ENCODE results near the gene ZNF57. TPM values are rescaled to one million over a fixed set of nuclear protein-coding genes. Genes with fewer than 3 reads are reported as not detected.
"Not testable (repeated sequence)": the region's sequence is repeated elsewhere in the genome, so short reads cannot be mapped to it uniquely, and the experiment has no call there.

Gene ZNF57
- total RNA-seq, 6 experiments from 2014 or later = 0.98 to 2.9 (median 1.7) TPM

DNA sequence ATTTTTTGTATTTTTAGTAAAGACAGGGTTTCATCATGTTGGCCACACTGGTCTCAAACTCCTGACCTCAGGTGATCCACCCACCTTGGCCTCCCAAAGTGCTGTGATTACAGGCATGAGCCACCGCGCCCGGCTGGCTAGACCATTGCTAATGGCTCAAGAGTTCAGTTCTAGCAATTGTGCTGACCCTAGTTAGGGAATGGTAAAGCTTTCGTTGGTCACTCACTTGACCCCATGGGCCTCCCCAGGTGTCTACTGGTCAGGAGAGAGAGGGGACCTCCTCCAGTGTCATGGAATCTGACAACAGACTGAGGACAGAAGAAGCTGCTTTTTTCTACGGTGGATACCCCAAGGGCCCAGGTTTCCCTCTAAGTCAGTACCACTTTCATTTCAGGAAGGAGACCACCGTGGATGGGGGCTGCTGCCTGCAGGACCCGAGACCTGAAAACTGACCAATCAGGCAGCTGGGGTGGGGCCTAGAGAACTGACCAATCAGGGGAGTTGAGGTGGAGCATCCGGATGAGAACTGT is 34.2 kb upstream of the ZNF57 start:
- 50% methylated on average over 2 of the region's 8 CpGs for WGBS (ENCODE audit: insufficient coverage, low coverage, low lambda C conversion rate, missing lambda C conversion rate)
- no peak for ATAC-seq

DNA sequence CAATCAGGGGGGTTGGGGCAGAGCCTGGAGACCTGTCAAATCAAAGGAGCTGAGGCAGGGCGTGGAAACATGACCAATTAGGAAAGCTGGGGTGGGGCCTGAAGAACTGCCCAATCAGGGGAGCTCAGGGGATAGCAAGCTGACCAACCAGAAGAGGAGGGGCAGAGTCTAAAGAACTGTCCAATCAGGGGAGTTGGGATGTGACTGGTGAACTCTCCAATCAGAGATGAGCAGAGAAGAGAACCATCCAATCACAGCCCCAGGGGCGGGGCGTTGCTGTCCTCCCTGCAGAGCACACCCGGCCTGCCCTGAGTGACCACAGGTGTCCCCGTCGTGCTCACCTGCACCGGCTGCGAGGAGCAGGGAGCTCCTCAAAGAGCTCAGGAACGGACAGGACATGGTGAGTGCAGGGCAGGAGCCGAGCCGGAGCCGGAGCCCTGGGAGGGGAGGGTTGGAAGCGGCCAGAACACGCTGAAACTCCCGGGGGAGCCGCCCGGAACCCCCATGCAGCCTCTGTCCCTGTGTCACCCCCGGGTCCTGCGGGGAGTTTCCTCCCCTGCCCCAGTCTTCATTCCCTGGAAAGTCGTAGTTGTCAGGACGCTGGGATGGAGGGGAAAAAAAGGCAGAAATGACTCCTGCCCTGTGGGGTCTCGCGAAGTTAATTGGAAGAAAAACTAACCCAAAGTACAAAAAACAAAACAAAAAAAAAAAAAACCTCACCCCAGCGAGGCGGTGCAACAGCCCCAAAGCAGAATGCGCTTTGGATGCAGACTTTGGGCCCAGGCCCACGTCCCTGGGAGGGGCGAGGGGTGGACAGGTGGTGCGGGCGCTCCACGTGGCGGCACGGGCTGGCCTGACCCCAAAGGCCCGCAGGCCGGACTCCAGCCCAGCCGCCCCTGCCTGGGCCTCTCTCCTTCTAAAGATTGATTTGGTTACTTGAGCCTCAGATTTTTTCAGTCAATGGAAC is 33.4 kb upstream of the ZNF57 start, which contains the start of gene ZNF556:
Gene ZNF556, plus strand, starts transcription at position 311 of the 967 bp plus-strand sequence. Its CDS starts 87 bp downstream, at position 398.
- H3K27me3 ChIP-seq = no peaks in the 10 kb centered on the region
- no peaks in the 10 kb centered on the region for H3K4me1 ChIP-seq
- H3K27ac ChIP-seq = no peak within 1 kb of the TSS
- no peaks in the 10 kb centered on the region for H3K9me3 ChIP-seq
- whole genome bisulfite sequencing (ENCODE audit: insufficient coverage, low coverage, low lambda C conversion rate, missing lambda C conversion rate) = 80% methylated on average over 12 of the region's 36 CpGs
- DNase-seq = no peak
- ATAC-seq = no peak
- TF ChIP-seq, protein P1, sequence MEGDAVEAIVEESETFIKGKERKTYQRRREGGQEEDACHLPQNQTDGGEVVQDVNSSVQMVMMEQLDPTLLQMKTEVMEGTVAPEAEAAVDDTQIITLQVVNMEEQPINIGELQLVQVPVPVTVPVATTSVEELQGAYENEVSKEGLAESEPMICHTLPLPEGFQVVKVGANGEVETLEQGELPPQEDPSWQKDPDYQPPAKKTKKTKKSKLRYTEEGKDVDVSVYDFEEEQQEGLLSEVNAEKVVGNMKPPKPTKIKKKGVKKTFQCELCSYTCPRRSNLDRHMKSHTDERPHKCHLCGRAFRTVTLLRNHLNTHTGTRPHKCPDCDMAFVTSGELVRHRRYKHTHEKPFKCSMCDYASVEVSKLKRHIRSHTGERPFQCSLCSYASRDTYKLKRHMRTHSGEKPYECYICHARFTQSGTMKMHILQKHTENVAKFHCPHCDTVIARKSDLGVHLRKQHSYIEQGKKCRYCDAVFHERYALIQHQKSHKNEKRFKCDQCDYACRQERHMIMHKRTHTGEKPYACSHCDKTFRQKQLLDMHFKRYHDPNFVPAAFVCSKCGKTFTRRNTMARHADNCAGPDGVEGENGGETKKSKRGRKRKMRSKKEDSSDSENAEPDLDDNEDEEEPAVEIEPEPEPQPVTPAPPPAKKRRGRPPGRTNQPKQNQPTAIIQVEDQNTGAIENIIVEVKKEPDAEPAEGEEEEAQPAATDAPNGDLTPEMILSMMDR (IDR thresholded peaks at IDR 0.05) = no peak
- TF ChIP-seq POLR2A (IDR thresholded peaks at IDR 0.05) = no peak
- no peaks in the 10 kb centered on the region for H3K36me3 ChIP-seq
- intact Hi-C loops (cut with DNase I) = loop anchor here in 1 of 2 donors (10.0 kb wide), 1 partner anchor 213 kb away; no protein-coding TSS in a partner anchor
- no peak within 1 kb of the TSS for H3K4me3 ChIP-seq

More for the DNA sequence above, 34.2 kb upstream of the ZNF57 start:
- no peaks in the 10 kb centered on the region for H3K9me3 ChIP-seq
- no peak for DNase-seq
- TF ChIP-seq, protein P1 (IDR thresholded peaks at IDR 0.05) = no peak
- no peak for TF ChIP-seq POLR2A (IDR thresholded peaks at IDR 0.05)
- no peaks in the 10 kb centered on the region for H3K36me3 ChIP-seq
- H3K27me3 ChIP-seq = no peaks in the 10 kb centered on the region
- no peak overlapping the region for H3K27ac ChIP-seq
- no peaks in the 10 kb centered on the region for H3K4me1 ChIP-seq
- intact Hi-C loops (cut with DNase I) = loop anchor here in 1 of 2 donors (10.0 kb wide), 1 partner anchor 212 kb away; no protein-coding TSS in a partner anchor
- H3K4me3 ChIP-seq = no peak overlapping the region

DNA sequence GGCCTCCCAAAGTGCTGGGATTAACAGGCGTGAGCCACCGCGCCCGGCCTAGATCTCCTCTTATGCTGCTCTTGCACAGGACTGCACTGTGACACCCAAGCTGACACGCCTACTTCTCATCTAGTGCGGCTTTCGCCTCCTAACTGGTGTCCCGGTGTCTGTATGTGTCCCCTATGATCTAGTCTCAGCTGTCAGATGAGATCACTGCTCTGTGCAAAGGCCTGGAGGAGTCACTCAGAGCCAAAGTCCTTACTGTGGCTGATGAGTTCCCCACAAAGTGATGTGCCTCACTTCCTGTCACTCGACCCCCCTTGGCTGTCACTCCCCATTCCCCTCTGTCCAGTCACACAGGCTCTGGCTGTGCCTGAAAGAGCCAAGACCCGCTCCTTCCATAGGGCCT is 31.1 kb upstream of the ZNF57 start:
- Histone ChIP-seq H3K27me3 (no peaks in the 10 kb centered on the region), H3K9me3 (no peaks in the 10 kb centered on the region), H3K4me3 (no peak overlapping the region), H3K4me1 (no peaks in the 10 kb centered on the region), H3K36me3 (no peaks in the 10 kb centered on the region), H3K27ac (no peak overlapping the region)
- ATAC-seq (no peak), DNase-seq (no peak)
- 74% methylated on average over 5 of the region's 10 CpGs for WGBS (ENCODE audit: insufficient coverage, low coverage, low lambda C conversion rate, missing lambda C conversion rate)
- TF ChIP-seq, protein P1 (IDR thresholded peaks at IDR 0.05) = no peak
- TF ChIP-seq POLR2A (IDR thresholded peaks at IDR 0.05) = no peak
- intact Hi-C loops (cut with DNase I) = loop anchor here (10.0 kb wide), 1 partner anchor 215 kb away; no protein-coding TSS in a partner anchor

DNA sequence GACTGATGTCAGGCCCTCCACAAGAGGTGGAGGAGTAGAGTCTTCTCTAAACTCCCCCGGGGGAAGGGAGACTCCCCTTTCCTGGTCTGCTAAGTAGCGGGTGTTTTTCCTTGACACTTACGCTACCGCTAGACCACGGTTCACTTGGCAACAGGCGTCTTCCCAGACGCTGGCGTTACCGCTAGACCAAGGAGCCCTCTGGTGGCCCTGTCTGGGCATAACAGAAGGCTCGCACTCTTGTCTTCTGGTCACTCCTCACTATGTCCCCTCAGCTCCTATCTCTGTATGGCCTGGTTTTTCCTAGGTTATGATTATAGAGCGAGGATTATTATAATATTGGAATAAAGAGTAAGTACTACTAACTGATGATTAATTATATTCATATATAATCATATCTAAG is 28.6 kb upstream of the ZNF57 start:
- DNase-seq, H3K9me3 ChIP-seq, H3K36me3 ChIP-seq, H3K4me1 ChIP-seq, H3K27me3 ChIP-seq, H3K4me3 ChIP-seq, ATAC-seq, H3K27ac ChIP-seq: not testable (repeated sequence)
- TF ChIP-seq, protein P1 (IDR thresholded peaks at IDR 0.05) = peak; percentile 14 to 47 (median 34)
- intact Hi-C loops (cut with DNase I) = loop anchor here in 1 of 2 donors (10.0 kb wide), 1 partner anchor 217 kb away; no protein-coding TSS in a partner anchor
- WGBS (ENCODE audit: insufficient coverage, low coverage, low lambda C conversion rate, missing lambda C conversion rate) = 23% methylated on average over 1 of the region's 11 CpGs
